ENCODE results near the gene CHRFAM7A.
"Not testable (repeated sequence)": the region's sequence is repeated elsewhere in the genome, so short reads cannot be mapped to it uniquely, and the experiment has no call there.

- TF ChIP-seq, protein P1, sequence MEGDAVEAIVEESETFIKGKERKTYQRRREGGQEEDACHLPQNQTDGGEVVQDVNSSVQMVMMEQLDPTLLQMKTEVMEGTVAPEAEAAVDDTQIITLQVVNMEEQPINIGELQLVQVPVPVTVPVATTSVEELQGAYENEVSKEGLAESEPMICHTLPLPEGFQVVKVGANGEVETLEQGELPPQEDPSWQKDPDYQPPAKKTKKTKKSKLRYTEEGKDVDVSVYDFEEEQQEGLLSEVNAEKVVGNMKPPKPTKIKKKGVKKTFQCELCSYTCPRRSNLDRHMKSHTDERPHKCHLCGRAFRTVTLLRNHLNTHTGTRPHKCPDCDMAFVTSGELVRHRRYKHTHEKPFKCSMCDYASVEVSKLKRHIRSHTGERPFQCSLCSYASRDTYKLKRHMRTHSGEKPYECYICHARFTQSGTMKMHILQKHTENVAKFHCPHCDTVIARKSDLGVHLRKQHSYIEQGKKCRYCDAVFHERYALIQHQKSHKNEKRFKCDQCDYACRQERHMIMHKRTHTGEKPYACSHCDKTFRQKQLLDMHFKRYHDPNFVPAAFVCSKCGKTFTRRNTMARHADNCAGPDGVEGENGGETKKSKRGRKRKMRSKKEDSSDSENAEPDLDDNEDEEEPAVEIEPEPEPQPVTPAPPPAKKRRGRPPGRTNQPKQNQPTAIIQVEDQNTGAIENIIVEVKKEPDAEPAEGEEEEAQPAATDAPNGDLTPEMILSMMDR (IDR thresholded peaks at IDR 0.05; ENCODE audit: low read depth, low read length, missing input control) = not testable (repeated sequence)
- TF ChIP-seq MAX (IDR thresholded peaks at IDR 0.05); EGR1 (IDR thresholded peaks at IDR 0.05; ENCODE audit: low read depth in 2 of 2); JUND (IDR thresholded peaks at IDR 0.05); FOXA1 (IDR thresholded peaks at IDR 0.05); NR2F2 (IDR thresholded peaks at IDR 0.05); REST (IDR thresholded peaks at IDR 0.05); YY1 (IDR thresholded peaks at IDR 0.05); RXRA (IDR thresholded peaks at IDR 0.05); RAD21 (IDR thresholded peaks at IDR 0.05); TAF1 (conservative IDR thresholded peaks at IDR 0.05): not testable (repeated sequence)
These were observed 72.3 kb downstream of the CHRFAM7A start for GRCh38 chr15:30321063-30321462.

Measured in liver (tissue), 3 donors.